ENCODE measurements around the gene HBQ1.
A peak's percentile ranks its signal among the peaks of the same experiment; 100 is the strongest.
"Not testable (repeated sequence)": the region's sequence is repeated elsewhere in the genome, so short reads cannot be mapped to it uniquely, and the experiment has no call there.

HBQ1 gene

GRCh38 chr16:180101-180675 lies at the start of gene HBQ1:
Gene HBQ1, plus strand, starts transcription at chr16:180459. Its CDS starts 28 bp downstream, at chr16:180487.
- H3K4me3 ChIP-seq (ENCODE audit: low read length) = no peak within 1 kb of the TSS; the same call in 1 of the 2 replicates
- TF ChIP-seq ZNF274 (IDR thresholded peaks at IDR 0.05; ENCODE audit: low read depth, low read length) = no peak

- no peak overlapping the region for H3K4me3 ChIP-seq (ENCODE audit: low read length)
- TF ChIP-seq ZNF274 (IDR thresholded peaks at IDR 0.05; ENCODE audit: low read depth, low read length) = no peak
Observed at GRCh38 chr16:130533-131173, 49.6 kb upstream of the HBQ1 start.

DNA sequence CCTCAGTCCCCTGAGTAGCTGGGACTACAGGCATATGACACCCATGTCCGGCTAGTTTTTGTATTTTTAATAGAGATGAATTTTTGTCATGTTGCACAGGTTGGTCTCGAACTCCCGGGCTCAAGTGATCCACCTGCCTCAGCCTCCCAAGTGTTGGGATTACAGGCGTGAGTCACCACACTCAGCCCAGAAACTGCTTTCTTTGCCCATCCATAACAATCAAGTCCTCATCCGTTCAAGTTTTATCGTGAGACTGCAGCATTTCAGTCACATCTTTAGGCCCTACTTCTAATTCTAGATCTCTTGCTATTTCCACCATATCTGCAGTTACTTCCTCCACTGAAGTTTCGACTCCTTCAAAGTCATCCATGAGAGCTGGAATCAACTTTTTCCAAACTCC lies 48.1 kb upstream of the HBQ1 start:
- no peak for TF ChIP-seq ZNF274 (IDR thresholded peaks at IDR 0.05; ENCODE audit: low read depth, low read length)

GRCh38 chr16:133716-134115 lies 46.5 kb upstream of the HBQ1 start:
- H3K4me3 ChIP-seq (ENCODE audit: low read length) = no peak overlapping the region
- TF ChIP-seq ZNF274 (IDR thresholded peaks at IDR 0.05; ENCODE audit: low read depth, low read length) = no peak

More for the DNA sequence above, 48.1 kb upstream of the HBQ1 start:
- no peak overlapping the region for H3K4me3 ChIP-seq (ENCODE audit: low read length)

GRCh38 chr16:138049-138417 lies 42.2 kb upstream of the HBQ1 start:
- no peak for TF ChIP-seq ZNF274 (IDR thresholded peaks at IDR 0.05; ENCODE audit: low read depth, low read length)
- H3K4me3 ChIP-seq (ENCODE audit: low read length) = peak overlapping the region; percentile 87

- H3K4me3 ChIP-seq (ENCODE audit: low read length) = no peak overlapping the region
- TF ChIP-seq ZNF274 (IDR thresholded peaks at IDR 0.05; ENCODE audit: low read depth, low read length) = no peak
Observed at GRCh38 chr16:140175-140857, 39.9 kb upstream of the HBQ1 start.

DNA sequence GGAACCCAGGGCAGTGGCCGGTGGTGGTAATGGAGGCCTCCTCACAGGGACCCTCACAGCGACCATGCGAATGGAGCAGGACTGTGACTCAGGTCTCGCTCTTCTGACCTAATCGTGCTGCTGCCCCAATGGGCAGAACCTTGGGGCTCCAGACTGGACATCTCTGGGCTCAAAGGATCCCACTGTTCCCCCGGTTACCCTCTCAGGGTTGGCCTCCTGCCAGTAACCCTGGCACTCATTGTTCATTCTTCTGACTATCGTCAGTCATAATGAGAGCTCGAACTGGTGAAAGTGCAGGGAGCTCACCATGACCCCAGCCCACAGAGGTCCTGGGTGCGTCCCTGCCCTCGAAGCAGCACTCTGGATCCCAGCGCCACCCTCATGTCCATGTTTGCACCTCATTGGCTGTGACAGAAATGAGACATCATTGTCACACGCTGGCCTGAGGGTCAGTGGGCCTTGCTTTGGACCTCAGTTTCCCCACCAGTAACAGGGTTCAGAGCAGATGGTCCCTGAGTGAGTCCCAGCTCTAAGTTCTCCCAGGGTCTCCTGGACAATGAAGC lies 37.8 kb upstream of the HBQ1 start:
- H3K4me3 ChIP-seq (ENCODE audit: low read length) = no peak overlapping the region
- no peak for TF ChIP-seq ZNF274 (IDR thresholded peaks at IDR 0.05; ENCODE audit: low read depth, low read length)

DNA sequence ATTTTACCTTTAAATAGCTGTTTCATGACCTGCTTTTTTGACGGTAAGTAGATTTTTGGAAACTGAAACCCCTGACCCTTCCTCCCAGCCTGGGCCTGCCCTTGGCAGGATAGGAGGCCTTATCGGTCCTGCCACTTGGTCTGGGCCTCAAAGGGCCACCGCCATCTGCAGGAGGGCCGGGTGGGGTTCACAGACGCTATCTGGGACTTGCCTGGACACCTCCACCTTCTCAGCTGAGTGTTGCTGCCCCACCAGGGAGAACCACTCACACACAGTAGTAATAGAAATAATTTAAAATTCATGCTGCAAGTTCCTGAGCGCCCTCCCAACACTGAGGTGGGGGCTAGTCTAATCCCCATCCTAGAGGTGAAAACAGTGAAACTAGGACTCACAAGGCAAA lies 37.2 kb upstream of the HBQ1 start:
- H3K4me3 ChIP-seq (ENCODE audit: low read length) = no peak overlapping the region
- no peak for TF ChIP-seq ZNF274 (IDR thresholded peaks at IDR 0.05; ENCODE audit: low read depth, low read length)

GRCh38 chr16:143456-143855 lies 36.8 kb upstream of the HBQ1 start:
- H3K4me3 ChIP-seq (ENCODE audit: low read length) = no peak overlapping the region
- TF ChIP-seq ZNF274 (IDR thresholded peaks at IDR 0.05; ENCODE audit: low read depth, low read length) = no peak

GRCh38 chr16:144797-145252 lies 35.4 kb upstream of the HBQ1 start:
- H3K4me3 ChIP-seq (ENCODE audit: low read length) = no peak overlapping the region
- no peak for TF ChIP-seq ZNF274 (IDR thresholded peaks at IDR 0.05; ENCODE audit: low read depth, low read length)

DNA sequence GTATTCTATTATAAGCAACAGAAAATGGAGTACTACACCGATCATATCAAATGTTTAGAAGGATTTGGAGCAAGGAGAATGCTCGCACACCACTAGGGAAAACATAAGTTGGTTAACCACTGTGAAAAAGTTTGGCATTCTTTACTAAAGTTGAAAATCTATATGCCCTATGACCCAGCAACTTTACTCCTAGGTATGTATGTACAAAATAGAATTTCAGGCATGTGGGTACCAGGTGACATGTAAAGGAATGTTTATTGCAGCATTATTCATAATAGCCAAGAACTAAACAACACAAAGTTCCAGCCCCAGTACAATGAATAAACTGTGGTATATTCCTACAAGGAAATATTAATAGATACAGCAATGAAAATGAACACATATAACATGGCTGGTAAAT lies 33.6 kb upstream of the HBQ1 start:
- no peak for TF ChIP-seq ZNF274 (IDR thresholded peaks at IDR 0.05; ENCODE audit: low read depth, low read length)
- no peak overlapping the region for H3K4me3 ChIP-seq (ENCODE audit: low read length)

GRCh38 chr16:149024-149660 lies 31.1 kb upstream of the HBQ1 start:
- no peak for TF ChIP-seq ZNF274 (IDR thresholded peaks at IDR 0.05; ENCODE audit: low read depth, low read length)
- no peak overlapping the region for H3K4me3 ChIP-seq (ENCODE audit: low read length)

DNA sequence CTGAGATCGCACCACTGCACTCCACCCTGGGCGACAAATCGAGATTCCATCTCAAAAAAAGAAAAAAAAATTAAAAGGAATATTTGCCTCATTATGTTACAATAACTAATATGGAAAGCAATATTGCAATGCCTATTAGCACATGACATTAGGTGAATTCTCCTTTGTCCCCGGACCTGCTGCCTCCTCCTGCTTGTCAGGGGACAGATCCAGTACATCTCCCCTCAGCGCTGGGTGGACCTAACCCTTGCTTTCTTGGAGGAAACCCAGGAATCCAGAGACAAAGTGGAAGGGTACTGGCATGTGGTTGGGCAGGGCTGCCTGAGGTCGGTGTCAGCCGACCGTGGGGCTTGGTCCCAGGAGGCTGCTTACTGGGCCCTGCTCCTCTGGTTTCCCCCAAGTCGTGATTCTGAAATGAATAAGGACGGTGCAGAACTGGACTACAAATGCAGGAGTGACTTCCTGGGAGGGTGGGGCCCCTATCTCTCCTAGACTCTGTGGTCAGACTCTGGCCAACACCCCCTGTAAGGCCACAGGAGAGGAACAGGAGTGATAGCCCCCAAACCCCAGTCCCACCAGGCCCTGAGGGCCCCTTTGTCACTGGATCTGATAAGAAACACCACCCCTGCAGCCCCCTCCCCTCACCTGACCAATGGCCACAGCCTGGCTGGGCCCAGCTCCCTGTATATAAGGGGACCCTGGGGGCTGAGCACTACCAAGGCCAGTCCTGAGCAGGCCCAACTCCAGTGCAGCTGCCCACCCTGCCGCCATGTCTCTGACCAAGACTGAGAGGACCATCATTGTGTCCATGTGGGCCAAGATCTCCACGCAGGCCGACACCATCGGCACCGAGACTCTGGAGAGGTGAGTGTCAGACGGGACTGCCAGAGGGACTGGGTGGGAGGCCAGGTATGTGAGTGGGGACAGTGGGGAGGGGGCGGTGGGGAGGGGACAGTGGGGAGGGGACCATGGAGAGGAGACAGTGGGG lies 27.8 kb upstream of the HBQ1 start, which contains the start of gene HBZ:
Gene HBZ, plus strand, starts transcription at position 504 of the 988 bp plus-strand sequence. Its CDS starts 266 bp downstream, at position 770.
- no peak for TF ChIP-seq ZNF274 (IDR thresholded peaks at IDR 0.05; ENCODE audit: low read depth, low read length)

DNA sequence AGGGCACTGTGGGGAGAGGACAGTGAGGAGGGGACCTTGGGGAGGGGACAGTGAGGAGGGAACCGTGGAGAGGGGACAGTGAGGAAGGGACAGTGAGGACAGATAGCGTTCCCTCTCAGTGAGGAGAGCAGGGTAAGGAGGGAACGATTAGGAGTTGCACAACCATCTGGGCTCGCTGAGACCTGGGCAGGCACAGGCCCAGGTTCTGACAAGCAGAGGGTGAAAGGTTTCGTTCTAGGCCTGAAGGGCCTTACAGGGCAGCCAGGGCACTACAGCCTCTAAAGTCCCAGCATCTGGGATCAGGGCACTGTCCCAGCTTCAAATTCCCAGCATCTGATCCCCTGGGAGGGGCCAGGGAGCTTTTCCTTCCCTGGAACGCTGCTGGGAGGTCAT lies 27.1 kb upstream of the HBQ1 start:
- not testable (repeated sequence) for H3K4me3 ChIP-seq (ENCODE audit: low read length)

More for the DNA sequence above, 27.8 kb upstream of the HBQ1 start, which contains the start of gene HBZ:
- H3K4me3 ChIP-seq (ENCODE audit: low read length) = no peak within 1 kb of the TSS

DNA sequence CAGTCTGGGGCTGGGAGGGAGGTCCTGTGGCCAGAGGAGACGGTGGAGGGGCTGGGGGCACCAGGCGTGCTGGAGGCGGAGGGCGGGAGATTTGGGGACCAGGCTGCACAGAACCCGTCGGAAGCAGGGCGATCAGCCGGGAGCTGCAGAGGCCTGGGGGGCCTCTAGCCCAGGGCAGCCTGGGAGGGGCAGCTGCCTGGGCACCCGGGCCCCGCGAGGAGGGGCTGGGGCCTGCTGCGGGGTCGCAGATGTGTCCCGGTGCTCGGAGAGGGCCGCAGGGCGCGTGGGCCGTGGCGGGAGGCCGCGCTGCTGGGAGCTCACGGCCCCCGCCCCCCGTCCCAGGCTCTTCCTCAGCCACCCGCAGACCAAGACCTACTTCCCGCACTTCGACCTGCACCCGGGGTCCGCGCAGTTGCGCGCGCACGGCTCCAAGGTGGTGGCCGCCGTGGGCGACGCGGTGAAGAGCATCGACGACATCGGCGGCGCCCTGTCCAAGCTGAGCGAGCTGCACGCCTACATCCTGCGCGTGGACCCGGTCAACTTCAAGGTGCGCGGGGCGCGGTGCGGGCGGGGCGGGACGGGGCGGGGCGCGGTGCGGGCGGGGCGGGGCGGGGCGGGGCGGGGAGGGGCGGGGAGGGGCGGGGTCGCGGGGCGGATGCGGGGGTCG lies 26.6 kb upstream of the HBQ1 start:
- not testable (repeated sequence) for H3K4me3 ChIP-seq (ENCODE audit: low read length)
